A549 treated with DMSO at 1 μM for 4 hours (cell line): Measurements from ENCODE around the gene BAIAP2L2. TPM values are rescaled to one million over a fixed set of nuclear protein-coding genes. Genes with fewer than 3 reads are reported as not detected.

Experiments used
- total RNA-seq: library from RNA; stranded (reverse); fragments of 200-300 nt; extraction: Qiagen RNA extraction; gene quantifications from 5 replicates; pipeline ENCODE4 v1.2.3, GENCODE V29; 2022; ENCODE audit warnings: low read depth

Gene BAIAP2L2
- total RNA-seq: 4.3 to 5.2 TPM (median 4.3 TPM) in 5 replicates

GRCh38 chr22:38110008-38110862 is at the start of gene BAIAP2L2:
Gene BAIAP2L2, minus strand, starts transcription at chr22:38110684. Its CDS starts 159 bp downstream, at chr22:38110525.

GRCh38 chr22:38083931-38084631 is 26.4 kb downstream of the BAIAP2L2 start, which contains the start of gene SLC16A8:
Gene SLC16A8, minus strand, starts transcription at chr22:38084184. Its CDS starts 1,311 bp downstream, at chr22:38082873.

GRCh38 chr22:38056969-38057891 is 53.3 kb downstream of the BAIAP2L2 start, which contains the start of gene PICK1:
Gene PICK1, plus strand, starts transcription at chr22:38057404. Its CDS starts 406 bp downstream, at chr22:38057810.

Other genes with a start within 250 kb of the BAIAP2L2 start
- gene MICALL1, start 204.4 kb downstream of the BAIAP2L2 start, total RNA-seq: 16.1 to 22.0 TPM (median 18.2 TPM) in 5 replicates
- gene C22orf23, start 157.1 kb downstream of the BAIAP2L2 start, total RNA-seq: 0.25 to 0.46 TPM (median 0.31 TPM) in 4 of 5 replicates, not detected in the other
- 120 to 132 TPM (median 129 TPM) in 5 replicates for gene POLR2F, start 157.0 kb downstream of the BAIAP2L2 start, total RNA-seq
- not detected in 5 replicates for gene SOX10, start 126.1 kb downstream of the BAIAP2L2 start, total RNA-seq
- gene PICK1, start 53.3 kb downstream of the BAIAP2L2 start, total RNA-seq: 10.0 to 11.0 TPM (median 10.8 TPM) in 5 replicates
- gene SLC16A8, start 26.5 kb downstream of the BAIAP2L2 start, total RNA-seq: not detected in 5 replicates
- 3.8 to 5.4 TPM (median 4.2 TPM) in 5 replicates for gene PLA2G6, start 71.1 kb upstream of the BAIAP2L2 start, total RNA-seq
- gene MAFF, start 91.3 kb upstream of the BAIAP2L2 start, total RNA-seq: 12.7 to 17.6 TPM (median 15.9 TPM) in 5 replicates
- 35.9 to 48.3 TPM (median 43.9 TPM) in 5 replicates for gene TMEM184B, start 162.3 kb upstream of the BAIAP2L2 start, total RNA-seq
- gene CSNK1E, start 206.7 kb upstream of the BAIAP2L2 start, total RNA-seq: 91.4 to 102 TPM (median 94.7 TPM) in 5 replicates